ENCODE results near the gene SRD5A1.
"Not testable (repeated sequence)": the region's sequence is repeated elsewhere in the genome, so short reads cannot be mapped to it uniquely, and the experiment has no call there.

The SRD5A1 gene

DNA sequence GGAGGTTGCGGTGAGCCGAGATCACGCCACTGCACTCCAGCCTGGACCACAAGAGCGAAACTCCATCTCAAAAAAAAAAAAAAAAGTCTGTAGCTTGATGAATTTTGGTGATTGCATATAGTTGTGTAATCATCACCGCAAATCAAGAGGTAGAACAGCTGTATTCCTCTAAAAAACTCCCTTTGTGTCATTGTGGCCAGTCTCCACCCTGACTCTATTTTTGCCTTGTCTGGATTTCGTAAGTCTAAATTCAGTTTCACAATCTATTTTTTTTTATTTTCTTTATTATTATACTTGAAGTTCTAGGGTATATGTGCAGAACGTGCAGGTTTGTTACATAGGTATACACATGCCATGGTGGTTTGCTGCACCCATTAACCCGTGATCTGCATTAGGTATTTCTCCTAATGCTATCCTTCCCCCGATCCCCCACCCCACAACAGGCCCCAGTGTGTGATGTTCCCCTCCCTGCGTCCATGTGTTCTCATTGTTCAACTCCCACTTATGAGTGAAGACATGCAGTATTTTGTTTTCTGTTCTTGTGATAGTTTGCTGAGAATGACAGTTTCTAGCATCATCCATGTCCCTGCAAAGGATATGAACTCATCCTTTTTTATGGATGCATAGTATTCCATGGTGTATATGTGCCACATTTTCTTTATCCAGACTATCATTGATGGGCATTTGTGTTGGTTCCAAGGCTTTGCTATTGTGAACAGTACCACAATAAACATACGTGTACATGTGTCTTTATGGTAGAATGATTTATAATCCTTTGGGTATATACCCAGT is 12.5 kb downstream of the SRD5A1 start:
- DNase-seq = not testable (repeated sequence)

DNA sequence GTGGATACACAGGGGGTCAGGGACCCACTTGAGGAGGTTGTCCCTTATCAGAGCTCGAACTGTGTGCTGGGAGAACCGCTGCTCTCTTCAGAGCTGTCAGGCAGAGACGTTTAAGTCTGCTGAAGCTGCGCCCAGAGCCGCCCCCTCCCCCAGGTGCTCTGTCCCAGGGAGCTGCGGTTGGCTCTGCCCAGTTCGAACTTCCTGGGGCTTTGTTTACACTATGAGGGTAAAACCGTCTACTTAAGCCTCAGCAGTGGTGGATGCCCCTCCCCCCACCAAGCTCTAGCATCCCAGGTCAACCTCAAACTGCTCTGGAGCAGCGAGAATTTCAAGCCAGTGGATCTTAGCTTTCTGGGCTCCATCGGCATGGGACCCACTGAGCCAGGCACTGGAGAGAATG is 15.9 kb downstream of the SRD5A1 start:
- no peak for DNase-seq

GRCh38 chr5:6649681-6650080 is 16.4 kb downstream of the SRD5A1 start:
- no peak for DNase-seq

GRCh38 chr5:6652025-6652424 is 18.8 kb downstream of the SRD5A1 start:
- peak in 1 of 2 experiments; percentile 81 for DNase-seq

GRCh38 chr5:6655432-6655831 is 22.2 kb downstream of the SRD5A1 start:
- no peak for DNase-seq

- DNase-seq = no peak
Observed at GRCh38 chr5:6656680-6657079, 23.4 kb downstream of the SRD5A1 start.

- no peak for DNase-seq
Observed at GRCh38 chr5:6659941-6660684, 26.9 kb downstream of the SRD5A1 start.

- DNase-seq = no peak
Observed at GRCh38 chr5:6660688-6661087, 27.4 kb downstream of the SRD5A1 start.

- DNase-seq = no peak
Observed at GRCh38 chr5:6666762-6667161, 33.5 kb downstream of the SRD5A1 start.

- no peak for DNase-seq
Observed at GRCh38 chr5:6667648-6668047, 34.4 kb downstream of the SRD5A1 start.

- not testable (repeated sequence) for DNase-seq
Observed at GRCh38 chr5:6668717-6669116, 35.5 kb downstream of the SRD5A1 start.

- DNase-seq = no peak
Observed at GRCh38 chr5:6673031-6673430, 39.8 kb downstream of the SRD5A1 start.

DNA sequence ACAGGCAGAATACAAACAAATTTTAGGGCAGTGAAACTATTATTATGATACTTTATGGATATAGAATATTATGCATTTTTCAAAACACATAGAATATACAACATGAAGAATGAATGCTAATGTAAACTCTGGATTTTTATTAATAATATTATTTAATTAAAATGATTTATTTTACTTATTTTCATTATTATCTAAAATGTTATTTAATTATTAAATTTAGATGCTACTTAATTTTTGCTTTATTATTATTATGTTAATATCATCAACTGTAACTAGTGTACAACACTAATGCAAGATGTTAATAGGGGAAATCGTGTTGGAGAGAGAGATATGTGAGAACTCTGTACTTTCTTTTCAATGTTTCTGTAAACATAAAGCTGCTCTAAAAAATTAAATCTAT is 40.7 kb downstream of the SRD5A1 start:
- DNase-seq = no peak

DNA sequence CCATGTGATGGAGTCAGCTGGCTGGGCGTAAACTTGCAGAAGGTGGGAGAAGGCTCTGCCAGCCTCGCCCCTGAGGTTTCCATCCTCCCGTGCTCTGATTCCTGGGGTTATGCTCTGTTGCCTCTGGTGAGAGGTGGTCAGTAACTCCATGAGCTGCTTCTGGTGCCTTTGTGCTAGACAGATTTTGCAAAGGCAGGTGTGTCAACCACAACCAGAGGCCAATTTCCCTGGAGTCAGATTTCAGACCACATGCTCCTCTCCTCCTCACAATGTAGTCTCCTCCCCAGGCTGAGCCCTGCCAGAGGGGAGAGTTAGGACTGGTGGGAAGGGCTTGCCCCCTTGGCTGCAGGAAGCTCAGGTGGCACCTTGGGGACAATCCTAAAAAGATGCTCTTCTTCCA is 41.2 kb downstream of the SRD5A1 start:
- DNase-seq = peak; percentile 10 to 35

DNA sequence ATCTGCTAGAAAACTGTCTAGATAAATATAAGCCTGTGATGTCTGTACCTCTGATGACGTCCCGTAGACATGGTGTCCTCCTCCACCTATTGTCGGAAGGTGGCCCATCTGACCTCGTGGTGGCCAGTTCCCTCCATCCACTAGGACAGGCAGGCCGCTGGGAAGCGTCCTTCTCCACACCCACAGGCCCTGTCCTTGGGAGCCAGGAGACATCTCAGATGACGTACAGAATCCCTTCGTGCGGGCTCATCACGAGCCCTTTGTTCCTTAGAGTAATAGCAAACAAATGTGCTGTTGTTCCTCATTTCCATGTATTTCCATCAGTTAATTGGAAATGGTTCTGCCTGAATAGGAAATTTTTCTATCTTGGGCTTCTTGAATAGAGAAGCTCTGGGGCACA is 41.6 kb downstream of the SRD5A1 start:
- no peak for DNase-seq

GRCh38 chr5:6675784-6676491 is 42.7 kb downstream of the SRD5A1 start:
- no peak for DNase-seq

DNA sequence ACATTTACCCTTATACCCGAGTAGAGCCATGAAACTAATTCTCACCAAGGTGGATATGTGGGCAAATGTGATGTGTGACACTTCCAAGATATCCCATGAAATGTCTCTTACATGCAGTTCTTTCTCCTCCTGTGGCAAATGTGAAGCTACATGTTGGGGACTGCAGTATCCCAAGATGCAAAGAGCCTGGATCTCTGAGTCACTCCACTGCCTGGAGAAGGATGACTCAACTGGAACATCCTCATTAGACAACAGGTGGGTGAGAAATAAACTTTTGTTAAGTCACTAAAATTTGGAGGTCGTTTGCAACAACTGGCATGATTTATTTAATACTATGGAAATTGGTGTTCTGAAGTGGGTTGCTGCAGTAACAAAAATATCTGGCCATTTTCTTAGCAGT is 43.5 kb downstream of the SRD5A1 start:
- no peak for DNase-seq

- DNase-seq = no peak
Observed at GRCh38 chr5:6678385-6678784, 45.1 kb downstream of the SRD5A1 start.

DNA sequence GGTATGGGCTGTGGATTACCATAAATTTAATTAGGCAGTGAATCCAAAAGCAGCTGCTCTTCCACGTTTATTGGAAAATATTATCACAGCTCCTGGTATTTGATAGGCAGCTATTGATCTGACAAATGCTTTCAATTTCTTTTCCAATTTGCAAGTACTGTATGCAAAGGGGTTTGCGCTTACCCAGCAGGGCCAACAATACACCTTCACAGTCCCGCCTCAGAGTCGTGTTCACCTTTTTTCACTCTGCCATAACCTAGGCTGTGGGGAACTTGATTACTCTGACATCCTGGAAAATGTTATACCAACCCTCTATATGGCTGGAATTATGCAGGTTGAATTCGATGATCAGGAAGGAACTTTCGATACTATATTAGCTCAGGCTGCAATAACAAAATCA is 47.7 kb downstream of the SRD5A1 start:
- DNase-seq = no peak

GRCh38 chr5:6681682-6682081 is 48.4 kb downstream of the SRD5A1 start:
- DNase-seq = no peak

DNA sequence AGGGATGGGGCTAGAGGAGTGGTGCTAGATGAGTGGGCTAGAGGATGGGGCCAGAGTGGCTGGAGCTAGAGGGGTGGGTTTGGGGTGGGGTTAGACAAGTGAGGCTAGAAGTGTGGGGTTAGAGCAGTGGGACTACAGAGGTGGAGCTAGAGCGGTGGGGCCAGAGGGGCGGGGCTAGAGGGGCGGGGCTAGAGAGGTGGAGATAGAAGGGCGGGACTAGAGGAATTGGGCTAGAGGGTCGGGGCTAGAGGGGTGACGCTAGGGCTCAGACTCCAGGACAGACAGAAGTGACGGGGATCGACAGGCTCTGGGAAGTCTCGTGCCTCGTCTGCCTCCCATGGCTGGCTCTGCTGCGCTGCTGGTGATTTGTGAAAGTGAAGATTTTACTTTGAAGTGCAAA is 49.0 kb downstream of the SRD5A1 start:
- DNase-seq = no peak

DNA sequence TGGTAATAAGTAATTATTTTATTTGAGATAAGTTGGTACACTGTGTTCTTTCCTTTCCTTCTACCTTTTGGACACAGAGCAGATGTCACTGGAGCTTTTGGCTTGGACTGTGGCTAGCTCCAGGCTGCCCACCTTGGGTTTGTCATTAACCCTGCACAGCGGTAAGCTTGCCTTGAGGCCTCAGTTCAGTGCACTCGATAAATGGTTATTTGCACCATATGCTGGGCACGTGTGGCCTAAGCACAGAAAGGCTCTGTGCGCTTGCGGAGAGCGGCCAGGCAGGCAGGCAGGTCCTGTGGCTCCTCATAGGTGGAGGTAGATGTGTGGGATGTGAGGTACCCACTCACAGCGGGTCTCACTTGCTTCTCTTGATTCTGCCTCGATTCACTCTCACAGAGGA is 50.0 kb downstream of the SRD5A1 start:
- no peak for DNase-seq

DNA sequence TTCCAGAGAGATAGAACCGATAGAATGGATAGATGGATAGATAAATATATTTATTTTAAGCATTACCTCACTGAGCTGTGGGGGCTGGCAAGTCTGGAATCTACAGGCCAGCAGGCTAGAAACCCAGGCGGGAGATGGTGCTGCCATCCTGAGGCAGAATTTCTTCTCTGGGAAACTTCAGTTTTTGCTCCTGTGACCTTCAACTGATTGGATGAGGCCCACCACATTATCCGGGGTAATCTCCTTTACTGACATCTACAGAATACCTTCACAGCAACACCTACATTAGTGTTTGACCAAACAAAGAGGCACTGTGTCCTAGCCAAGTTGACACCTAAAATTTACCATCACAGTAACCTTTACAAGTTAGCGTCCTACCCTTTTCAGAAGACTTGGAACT is 50.8 kb downstream of the SRD5A1 start:
- DNase-seq = no peak

DNA sequence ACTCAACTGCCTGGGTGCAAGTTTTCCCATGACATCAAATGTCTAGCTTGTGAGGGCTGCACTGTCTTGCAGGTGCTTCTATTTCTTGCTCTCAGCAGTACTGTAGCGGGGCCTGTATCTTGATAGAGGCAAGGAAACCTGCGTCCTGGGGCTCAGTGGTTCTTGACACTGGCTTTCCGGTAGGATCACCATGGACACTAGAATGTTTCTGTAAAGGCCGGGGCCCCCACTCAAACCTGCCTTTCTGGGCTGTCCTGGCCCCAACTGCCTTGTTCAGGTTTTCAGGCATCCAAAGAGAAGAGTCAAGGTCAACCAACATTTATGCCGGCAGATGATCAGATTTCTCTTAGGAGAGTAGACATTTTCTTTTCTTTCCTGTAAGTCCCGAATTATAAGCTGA is 53.3 kb downstream of the SRD5A1 start:
- DNase-seq = no peak

All from NCI-H2081 (cell line).